NCI-H748 (cell line): ENCODE data around the gene HRCT1.
"Not testable (repeated sequence)": the region's sequence is repeated elsewhere in the genome, so short reads cannot be mapped to it uniquely, and the experiment has no call there.

Experiments used
- DNase-seq: peaks from one replicate; lab custom pipeline; 2025; ENCODE audit not compliant: unreplicated experiment; lab: John Stamatoyannopoulos, UW

The HRCT1 gene

DNA sequence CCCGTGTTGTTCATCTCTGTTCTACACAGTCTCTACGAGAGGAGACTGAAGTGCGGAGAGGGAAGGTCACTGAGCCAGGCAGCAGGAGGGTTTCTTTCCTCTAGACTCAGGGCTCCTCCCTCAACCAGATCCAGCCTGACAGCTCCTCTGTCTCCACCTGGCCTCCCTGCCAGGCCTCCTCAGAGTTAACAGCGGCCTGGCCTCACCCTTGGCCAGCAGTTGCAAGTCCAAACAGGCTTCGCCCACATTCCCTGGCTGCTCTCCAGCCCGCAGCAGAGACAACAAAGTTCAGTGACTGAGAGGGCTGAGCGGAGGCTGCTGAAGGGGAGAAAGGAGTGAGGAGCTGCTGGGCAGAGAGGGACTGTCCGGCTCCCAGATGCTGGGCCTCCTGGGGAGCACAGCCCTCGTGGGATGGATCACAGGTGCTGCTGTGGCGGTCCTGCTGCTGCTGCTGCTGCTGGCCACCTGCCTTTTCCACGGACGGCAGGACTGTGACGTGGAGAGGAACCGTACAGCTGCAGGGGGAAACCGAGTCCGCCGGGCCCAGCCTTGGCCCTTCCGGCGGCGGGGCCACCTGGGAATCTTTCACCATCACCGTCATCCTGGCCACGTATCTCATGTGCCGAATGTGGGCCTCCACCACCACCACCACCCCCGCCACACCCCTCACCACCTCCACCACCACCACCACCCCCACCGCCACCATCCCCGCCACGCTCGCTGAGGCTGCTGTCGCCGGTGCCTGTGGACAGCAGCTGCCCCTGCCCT, at the start of gene HRCT1:
TSS of gene HRCT1 (plus strand) at position 291 of the 768 bp plus-strand sequence. CDS start at position 377, 86 bp downstream.
- peak; percentile 47 for DNase-seq

DNA sequence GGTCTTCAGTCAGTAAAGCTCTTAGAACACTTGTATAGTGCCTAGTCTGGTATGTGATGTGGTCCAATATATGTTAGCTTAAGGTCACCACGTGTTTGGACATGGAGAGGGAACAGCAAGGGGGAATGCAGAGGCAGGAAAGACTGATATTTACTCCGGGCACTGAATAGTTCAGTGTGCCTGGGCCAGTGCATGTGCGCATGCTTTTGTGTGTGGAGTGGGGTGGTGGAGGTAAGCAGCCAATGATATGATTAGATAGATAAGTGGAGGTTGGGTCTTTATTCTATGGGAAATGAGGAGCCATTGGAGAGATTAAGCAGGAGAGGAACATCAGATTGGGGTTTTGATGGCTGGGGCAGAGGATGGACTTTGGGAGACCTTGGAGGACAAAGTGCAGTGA, 49.8 kb upstream of the HRCT1 start:
- no peak for DNase-seq

DNA sequence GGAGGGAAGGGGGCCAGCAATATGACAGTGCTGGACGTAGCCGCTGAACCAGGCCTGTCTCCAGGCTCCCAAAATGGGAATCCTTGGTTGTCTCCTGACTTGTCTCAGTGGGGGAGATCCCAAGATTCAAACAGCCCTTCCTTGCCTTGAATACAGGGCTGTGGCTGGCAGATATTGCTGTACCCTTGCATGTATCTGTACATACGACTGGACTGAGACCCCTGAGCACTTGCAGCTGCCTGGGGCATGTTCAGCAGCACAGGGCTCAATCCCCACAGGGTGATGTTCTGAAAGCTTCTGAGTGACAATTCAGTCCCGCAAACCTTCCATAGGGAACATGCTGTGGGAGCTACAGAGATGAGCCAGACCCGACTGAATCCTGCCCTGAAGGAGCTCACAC, 49.1 kb upstream of the HRCT1 start:
- DNase-seq, result no peak

DNA sequence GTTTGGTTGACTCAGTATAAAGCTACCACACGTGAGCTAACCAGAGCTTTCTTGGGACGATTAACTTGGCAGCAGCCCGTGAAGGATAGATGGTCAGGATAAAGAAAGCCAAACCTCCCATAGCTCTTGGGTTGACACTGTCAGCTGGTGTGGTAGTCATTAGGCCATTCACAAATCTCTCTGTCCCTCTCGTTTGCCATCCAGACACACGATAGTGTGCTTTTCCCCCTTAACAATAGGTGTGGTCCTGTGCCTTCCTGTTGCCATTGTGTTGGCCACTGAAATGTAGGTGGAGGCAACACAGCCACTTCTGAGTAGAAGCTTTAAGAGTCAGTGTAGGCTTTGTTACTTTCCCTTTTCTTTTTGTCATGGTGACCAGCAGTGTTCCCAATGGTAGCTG, 47.5 kb upstream of the HRCT1 start:
- no peak for DNase-seq

DNA sequence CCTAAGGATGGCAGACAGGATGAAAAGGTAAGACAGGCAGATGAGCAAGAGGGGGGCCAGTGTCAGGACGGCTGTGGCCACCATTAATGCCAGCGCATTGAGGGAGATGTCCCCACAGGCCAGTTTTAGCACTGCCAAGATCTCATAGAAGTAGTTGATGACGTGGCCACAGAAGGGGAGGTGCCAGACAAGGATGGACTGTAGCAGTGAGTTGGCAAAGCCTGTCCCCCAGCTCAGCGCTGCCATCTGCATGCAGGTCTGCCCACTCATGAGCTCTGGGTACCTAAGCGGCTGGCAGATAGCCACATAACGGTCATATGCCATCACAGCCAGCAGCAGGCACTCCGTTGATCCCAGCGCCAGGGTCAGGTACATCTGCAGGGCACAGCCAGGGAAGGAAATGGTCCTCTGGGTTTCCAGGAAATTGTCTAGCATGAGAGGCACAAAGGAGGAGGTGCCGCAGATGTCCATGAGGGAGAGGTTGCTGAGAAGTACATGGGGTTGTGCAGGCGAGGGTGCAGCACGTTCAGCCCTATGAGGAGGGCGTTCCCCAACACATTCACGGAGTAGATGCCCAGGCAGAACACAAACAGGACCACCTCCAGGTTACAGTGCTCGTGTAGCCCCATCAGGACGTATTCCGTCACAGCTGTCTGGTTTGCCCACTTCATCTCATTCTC, 46.6 kb upstream of the HRCT1 start:
- DNase-seq, result no peak

DNA sequence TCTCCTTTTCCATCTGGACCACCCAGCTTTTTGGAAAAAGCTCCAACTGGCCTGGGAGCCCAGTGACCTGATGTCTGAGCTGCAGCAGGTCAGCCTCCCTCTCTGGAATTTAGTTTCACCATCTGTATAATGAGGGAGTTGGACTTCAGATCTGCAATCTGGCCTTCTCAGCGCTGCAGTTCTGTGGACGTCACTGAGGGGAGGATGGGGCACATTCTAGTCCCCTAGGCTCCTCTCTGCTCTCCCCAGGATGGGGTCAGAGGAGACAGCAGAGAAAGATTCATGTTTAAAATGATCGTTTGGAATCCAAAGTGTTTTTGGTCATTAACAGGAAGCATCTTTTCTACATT, 46.0 kb upstream of the HRCT1 start:
- DNase-seq, result no peak

DNA sequence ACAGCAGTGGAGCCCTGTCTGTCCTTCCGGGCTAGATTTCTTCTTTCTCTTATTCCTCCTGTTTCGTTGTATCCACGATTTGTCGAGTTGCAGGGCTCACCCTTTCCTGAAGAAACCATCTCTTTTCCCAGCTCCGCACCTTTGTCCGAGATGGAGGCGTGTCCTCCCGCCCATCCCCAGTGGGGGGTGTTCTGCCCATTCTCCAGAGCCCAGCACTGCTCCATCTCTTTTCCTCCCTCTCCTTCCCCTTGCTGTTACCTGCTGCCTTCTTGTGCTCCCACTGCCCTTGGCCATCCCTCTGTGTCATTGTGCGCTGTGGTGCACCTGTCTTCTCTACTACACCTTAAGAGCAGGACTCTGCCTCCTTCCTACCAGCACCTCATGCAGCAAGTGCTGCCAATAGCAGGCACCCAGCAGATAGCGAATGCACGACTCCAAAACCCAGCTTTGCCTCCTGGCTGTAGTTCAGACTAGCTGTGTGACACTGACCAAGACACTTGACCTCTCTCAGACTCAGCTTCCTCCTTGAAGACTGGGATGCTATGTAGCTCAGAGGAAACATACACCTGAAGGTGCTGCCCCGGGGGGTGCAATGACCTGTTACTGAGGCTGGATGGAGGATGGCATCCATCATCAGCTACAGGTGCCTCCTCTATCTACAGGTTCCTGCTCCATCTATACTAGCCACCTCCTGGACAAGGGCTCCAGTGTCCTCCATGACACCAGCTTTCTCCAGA, 44.7 kb upstream of the HRCT1 start:
- no peak for DNase-seq

DNA sequence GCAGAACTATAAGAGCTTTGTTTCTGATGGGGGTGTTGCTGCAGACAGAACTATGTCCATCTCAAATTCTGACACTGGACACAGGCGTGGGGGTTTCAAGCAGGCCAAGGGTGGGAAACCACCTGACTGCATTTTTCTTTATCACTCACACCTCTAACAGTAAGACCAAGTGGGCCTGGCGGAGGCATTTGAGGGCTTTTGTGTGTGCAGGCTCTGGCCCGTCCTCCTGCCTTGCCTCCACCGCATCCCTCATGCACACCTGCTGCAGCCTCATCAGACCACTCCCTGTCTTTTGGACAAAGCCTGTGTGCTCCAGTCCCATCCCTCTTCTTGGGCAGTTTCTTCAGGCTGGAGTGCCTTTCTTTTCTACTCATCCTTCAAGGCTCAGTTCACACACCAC, 43.7 kb upstream of the HRCT1 start:
- DNase-seq, result no peak

DNA sequence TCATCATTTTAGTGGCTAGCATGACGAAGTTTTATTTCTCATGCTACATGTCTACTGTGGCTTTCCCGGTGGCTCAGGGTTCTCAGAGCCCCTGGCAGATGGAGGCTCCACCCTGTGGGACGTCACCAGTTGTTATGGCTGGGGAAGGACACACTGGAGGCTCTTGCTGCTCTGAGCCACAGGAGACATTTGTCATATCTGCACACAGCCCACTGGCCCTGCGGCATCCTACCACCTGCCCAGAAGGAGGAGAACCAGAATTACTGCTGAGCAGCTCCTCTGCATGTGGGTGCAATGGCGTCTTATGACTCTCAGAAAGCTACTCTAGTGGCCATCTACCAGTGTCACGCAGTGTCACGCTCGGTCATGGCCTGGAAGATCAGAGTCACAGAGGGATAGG, 42.4 kb upstream of the HRCT1 start:
- no peak for DNase-seq

DNA sequence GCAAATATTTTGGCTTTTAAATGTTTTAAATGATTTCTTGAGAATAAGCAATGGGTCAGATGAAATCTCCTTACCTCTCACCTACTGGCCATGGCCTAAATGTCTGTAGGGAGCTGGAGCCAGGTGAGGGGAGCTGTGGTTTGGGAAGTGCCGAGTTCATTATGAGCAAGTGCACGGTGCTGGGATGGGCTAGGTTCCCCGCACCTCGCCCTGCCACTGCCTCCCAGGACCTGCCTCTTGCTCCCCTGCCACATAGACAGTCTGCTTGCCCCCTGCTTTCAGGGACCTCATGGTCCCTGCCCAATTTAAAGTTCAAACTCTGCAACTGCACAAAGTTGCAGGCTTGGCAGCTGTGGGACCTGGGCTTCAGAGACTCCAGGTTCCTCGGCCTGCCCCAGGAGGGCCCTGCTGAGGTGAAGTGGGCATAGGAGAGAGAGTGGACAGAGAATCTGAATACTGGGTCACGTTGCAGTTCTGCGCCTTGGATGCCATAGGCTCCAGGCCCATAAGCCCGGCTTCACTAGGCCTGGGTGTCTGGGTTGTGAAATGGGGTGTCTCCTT, 41.2 kb upstream of the HRCT1 start:
- no peak for DNase-seq

DNA sequence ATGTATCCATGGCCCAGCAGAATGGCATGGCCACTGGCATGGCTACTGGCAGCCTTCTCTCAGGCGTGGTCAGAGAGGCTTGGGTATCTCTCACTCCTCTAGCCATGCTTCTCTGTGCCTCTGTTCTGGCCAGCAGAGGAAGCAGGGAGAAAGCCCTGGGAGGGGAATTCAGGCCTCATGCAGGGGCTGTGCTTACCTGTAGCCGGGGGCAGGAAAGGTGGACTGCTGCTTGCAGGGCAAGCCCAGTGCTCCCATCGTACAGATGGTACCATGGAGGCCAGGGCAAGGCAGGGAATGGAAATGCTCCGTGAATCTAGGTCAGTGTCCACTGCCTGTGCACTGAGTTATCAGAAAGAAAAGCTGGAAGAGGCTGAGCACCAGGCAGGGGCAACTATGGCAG, 38.5 kb upstream of the HRCT1 start:
- no peak for DNase-seq

DNA sequence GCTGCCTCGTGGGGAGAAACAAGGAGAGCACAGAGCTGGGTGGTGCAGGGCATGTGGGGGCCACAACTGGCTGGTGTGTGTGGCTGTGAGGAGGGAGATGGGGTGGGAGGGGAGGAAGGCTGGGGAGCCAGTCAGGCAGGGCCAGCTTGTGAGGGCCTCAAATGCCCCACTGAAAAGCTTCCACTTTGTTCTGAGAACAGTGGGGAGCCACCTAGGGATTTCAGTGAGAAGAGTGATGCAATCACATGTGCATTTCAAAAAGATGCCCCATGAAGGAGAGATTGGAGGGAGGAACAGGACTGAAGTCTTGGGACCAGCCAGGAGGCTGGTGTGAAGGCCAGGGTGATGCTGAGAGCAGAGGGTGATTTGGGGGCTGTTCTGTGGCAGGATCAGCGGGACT, 37.1 kb upstream of the HRCT1 start:
- no peak for DNase-seq

DNA sequence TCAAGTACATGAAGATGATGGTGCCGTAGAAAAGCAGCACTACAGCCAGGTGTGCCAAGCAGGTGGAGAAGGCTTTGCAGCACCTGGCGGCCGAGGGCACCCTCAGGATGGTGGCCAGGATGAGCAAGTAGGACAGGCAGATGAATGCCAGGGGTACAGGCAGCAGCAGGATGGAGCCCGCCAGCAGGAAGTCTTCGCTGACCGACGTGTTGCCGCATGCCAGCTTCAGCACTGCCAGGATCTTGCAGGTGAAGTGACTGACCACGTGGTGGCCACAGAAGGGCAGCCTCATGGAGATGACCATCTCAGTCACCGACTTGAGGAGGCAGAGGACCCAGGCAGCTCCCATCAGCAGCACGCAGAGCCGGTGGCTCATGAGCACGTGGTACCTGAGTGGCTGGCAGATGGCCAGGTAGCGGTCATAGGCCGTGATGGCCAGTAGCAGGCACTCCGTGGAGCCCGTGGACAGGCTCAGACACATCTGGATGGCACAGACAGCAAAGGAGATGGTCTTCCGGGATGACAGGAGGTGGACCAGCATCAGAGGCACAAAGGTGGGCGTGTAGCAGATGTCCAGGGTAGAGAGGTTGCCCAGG, 36.3 kb upstream of the HRCT1 start:
- DNase-seq, result no peak

DNA sequence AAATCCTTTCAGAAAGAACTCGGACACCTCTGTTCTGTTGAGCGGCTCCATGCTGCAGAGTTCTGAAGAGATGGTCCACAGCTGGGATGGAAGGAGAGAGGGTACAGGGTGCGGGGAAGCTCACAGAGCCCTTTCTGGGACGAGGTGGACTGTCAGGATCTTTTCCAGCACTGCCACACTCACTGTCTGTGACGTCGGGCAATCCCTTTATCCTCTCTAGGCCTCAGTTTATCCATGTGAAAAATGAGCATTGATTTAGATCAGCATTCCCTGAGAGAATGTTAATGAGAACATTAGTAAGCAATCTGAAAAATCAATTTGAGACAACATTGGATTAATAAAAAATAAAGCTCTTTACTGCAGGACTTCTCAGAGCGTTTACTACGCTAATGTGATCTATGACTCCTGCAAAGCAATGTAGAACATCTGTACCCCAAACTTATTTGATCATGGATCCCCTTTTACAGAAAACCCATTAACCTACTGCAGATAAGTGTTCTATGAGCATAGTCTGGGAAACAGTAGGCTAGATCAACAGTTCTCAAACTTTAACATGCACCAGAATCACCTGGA, 35.6 kb upstream of the HRCT1 start, which contains the start of gene OR13J1:
TSS of gene OR13J1 (minus strand) at position 51 of the 573 bp plus-strand sequence. CDS start at position 51, 0 bp downstream.
- DNase-seq, result no peak

DNA sequence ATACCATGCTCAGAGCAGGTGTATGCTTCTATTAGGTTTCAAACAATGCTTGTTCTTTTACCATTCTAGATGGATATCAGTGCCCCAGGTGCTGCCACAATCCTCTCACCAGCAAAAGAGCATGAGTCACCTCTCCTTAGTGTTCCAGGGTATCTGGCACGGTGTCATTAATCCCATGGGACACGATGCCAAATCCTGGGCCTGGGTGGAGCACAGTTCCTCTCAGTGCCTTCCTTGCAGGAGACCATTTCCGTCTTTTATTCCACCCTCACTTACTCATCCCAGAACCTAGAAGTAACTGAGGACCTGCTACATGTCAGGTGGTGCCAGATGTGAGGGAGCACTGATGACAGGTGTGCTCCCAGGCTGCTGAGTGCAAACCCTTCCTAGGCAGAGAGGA, 34.5 kb upstream of the HRCT1 start:
- no peak for DNase-seq

DNA sequence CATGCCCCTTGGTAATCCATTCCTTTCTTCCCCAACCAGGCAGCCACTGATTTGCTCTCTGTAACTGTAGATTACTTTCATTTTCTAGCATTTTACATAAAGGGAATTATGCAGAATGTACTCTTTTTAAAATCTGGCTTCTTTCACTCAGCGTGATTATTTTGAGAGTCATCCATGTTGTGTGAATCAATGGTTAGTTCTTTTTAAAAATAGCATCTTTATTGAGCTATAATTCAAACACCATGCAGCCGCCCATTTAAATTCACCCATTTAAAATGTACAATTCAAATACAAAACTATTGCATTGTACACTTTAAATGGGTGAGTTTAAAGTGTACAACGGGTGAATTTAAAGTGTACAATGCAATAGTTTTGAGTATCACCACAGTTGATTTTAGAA, 33.5 kb upstream of the HRCT1 start:
- DNase-seq, result no peak

DNA sequence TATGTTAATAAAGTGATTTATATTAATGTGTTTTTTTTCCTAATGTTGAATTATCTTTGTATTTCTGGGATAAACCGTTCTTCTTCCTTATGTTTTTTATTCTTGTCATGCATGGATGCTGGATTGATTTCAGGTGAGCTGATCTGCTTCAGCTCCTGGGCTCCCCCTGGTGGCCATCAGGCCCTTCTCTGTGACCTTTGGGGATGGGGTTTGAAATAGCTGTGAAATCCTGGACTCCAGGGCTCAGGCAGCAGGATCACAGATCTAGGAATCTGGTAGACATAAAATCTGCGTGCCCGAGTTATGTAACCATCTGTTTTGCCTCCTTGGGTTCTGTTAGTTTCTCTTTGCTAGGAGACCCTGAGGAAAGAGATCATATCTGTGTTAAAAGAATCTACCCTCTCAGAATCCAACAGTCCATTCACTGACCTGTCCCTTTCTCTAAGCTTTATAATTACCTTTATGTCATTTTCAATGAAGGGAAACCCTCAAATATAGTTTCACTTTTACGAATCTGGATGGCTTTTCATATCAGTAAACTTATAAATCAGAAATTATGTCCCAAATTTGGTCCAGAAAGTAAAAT, 23.6 kb upstream of the HRCT1 start:
- DNase-seq, result peak; percentile 71

DNA sequence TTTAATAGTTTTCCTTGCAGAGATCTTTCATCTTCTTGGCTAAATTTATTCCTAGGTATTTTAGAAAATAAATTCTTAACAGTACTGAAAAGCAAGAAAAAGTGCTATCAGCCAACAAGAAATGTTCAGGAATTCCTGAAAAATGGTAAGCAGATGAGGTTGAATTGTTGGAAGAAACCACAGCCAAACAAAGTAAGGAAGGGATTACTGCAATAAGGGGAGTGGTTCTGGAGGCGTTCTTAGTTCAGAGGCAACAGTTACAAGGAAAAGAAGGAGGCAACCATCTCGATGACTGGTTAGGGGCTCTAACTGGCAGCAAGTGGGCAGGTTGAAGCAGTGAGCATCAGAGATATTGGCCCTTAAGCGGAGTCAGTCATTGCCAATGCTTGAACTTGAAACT, 23.0 kb upstream of the HRCT1 start:
- DNase-seq, result no peak

DNA sequence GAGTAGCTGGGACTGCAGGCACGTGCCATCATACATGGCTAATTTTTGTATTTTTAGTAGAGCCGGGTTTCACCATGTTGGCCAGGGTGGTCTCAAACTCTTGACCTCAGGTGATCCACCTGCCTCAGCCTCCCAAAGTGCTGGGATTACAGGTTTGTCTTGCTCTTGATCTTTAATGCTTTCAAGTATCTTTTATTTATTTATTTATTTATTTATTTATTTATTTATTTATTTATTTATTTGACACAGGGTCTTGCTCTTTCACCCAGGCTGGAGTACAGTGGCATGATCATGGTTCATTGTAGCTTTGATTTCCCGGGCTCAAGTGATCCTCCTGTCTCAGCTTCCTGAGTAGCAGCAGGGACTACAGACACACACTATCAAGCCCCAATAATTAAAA, 21.1 kb upstream of the HRCT1 start:
- DNase-seq, result not testable (repeated sequence)

DNA sequence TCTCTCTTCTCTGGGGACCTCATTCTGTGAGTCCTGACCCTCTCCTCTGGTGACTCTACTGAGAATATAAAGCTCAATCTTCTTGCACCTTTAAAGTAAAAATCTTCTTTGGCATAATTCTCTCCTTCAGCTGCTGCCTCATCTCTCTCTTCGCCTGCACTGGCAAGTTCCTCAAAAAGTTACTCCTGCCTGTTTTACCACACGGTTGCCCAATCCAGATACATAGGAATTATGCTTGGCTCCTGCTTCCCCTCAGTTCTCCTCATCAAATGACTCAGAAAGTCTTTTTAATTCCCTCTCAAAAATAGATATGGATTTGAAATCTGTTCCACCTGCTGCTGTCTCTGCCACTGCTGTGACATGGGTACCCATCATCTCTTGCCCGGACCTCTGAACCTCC, 14.4 kb upstream of the HRCT1 start:
- no peak for DNase-seq

DNA sequence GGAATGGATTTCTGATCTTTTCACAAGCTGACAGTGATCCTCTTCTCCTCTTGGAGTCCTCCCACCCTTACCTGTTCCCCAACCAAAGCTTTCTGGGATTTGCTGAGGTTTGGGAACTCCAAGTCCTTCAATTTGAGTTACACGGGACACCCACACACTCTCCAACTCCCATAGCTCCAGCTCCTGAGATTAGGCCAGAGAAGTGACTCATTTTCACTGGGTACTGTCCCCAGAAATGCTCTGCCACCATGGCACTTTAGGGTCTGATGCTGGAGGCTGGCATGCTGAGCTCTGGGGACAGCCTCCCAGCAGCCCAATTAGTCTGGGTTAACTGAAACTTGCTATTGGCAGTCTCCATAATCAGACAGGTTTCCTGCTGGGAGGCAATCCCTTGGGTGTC, 14.0 kb upstream of the HRCT1 start:
- no peak for DNase-seq
